B cell (primary cell): ENCODE results near the gene CAV3. TPM values are rescaled to one million over a fixed set of nuclear protein-coding genes. Genes with fewer than 3 reads are reported as not detected.

Experiments used
- ATAC-seq: fragments of 200-7000 bp; cut with Tn5 transposase; one replicate; pipeline ENCODE4 v1.10.0; 2021; ENCODE audit warnings: low read depth, mild to moderate bottlenecking, moderate number of reproducible peaks, moderate library complexity
- CTCF ChIA-PET: fragments of 350-600 bp; sonication (Branson Sonifier 250); formaldehyde crosslinking; loops from one replicate; lab custom pipeline; 2021; ENCODE audit warnings: antibody characterized with exemption, inconsistent platforms; lab: Charles Lee
- POLR2A ChIA-PET: fragments of 350-600 bp; sonication (Branson Sonifier 250); formaldehyde crosslinking; loops from one replicate; lab custom pipeline; 2021; ENCODE audit warnings: antibody characterized with exemption; lab: Charles Lee
- DNase-seq: peaks from one replicate; pipeline ENCODE4 v3.0.0; 2013
- H2AFZ ChIP-seq: 2 replicates; pipeline ENCODE4 v1.6.1; 2012; ENCODE audit warnings: mild to moderate bottlenecking, low read depth, low read length; ENCODE audit not compliant: insufficient read depth, poor library complexity, severe bottlenecking
- H3K27ac ChIP-seq, 2 donors: 1 replicate in 1 of 2; 2 replicates in 1 of 2; pipeline ENCODE4 v1.5.1; 2012 to 2013; ENCODE audit warnings: low read length in 2 of 2, mild to moderate bottlenecking in 2 of 2, moderate library complexity in 1 of 2
- H3K27me3 ChIP-seq, 4 experiments: fragments of 200-600 bp in 1 of 4; sonication (generic) in 1 of 4; replicated peaks in 1 of 4; 1 replicate in 2 of 4; 2 replicates in 2 of 4; pipeline versions ENCODE4 v1.6.1 to v1.7.0; 2013 to 2016; ENCODE audit warnings: low read length in 3 of 4, mild to moderate bottlenecking in 2 of 4, mixed read lengths in 1 of 4, moderate library complexity in 1 of 4; ENCODE audit not compliant: insufficient read depth in 4 of 4, control insufficient read depth in 3 of 4; ENCODE audit errors: control extremely low read depth in 1 of 4
- H3K36me3 ChIP-seq, 2 experiments: replicated peaks in 1 of 2; 1 replicate in 1 of 2; 2 replicates in 1 of 2; pipeline versions ENCODE4 v1.6.1 to v1.7.1; 2013; ENCODE audit warnings: low read length in 1 of 2; ENCODE audit not compliant: insufficient read depth in 2 of 2, control insufficient read depth in 1 of 2; ENCODE audit errors: control extremely low read depth in 1 of 2, extremely low read depth in 1 of 2
- H3K4me1 ChIP-seq, 2 donors: fragments of 200-600 bp in 1 of 2; sonication (generic) in 1 of 2; 1 replicate in 1 of 2; 2 replicates in 1 of 2; pipeline versions ENCODE4 v1.5.1 to v1.6.1; 2013 to 2017; ENCODE audit warnings: low read length in 2 of 2; ENCODE audit not compliant: control insufficient read depth in 2 of 2, insufficient read depth in 2 of 2
- H3K4me2 ChIP-seq: replicated peaks from 2 replicates; pipeline ENCODE3; 2012; ENCODE audit warnings: mild to moderate bottlenecking, low read depth, low read length; ENCODE audit not compliant: poor library complexity, severe bottlenecking
- H3K4me3 ChIP-seq, 5 experiments: fragments of 200-600 bp in 1 of 5; sonication (generic) in 1 of 5; 1 replicate in 3 of 5; 2 replicates in 2 of 5; pipeline versions ENCODE4 v1.5.1 to v1.7.0; 2011 to 2016; ENCODE audit warnings: low read length in 4 of 5, mild to moderate bottlenecking in 4 of 5, low read depth in 2 of 5, control low read depth in 1 of 5, moderate library complexity in 1 of 5; ENCODE audit not compliant: insufficient read depth in 1 of 5; ENCODE audit errors: control extremely low read depth in 1 of 5, extremely low read depth in 1 of 5
- H3K79me2 ChIP-seq: fragments of 200-600 bp; sonication (generic); one replicate; pipeline ENCODE4 v1.6.0; 2016; ENCODE audit warnings: low read length; ENCODE audit not compliant: control insufficient read depth, insufficient read depth
- H3K9ac ChIP-seq: fragments of 200-600 bp; sonication (generic); 2 replicates; pipeline ENCODE4 v1.6.1; 2017; ENCODE audit warnings: mild to moderate bottlenecking, low read length, moderate library complexity
- H3K9me3 ChIP-seq, 3 donors: one replicate each; pipeline versions ENCODE4 v1.6.1 to v1.7.1; 2013; ENCODE audit warnings: low read length in 2 of 3; ENCODE audit not compliant: control insufficient read depth in 2 of 3, insufficient read depth in 1 of 3; ENCODE audit errors: control extremely low read depth in 1 of 3
- H4K20me1 ChIP-seq: 2 replicates; pipeline ENCODE4 v1.6.0; 2012; ENCODE audit warnings: mild to moderate bottlenecking, low read length; ENCODE audit not compliant: insufficient read depth, control insufficient read depth, poor library complexity, severe bottlenecking
- H3K27ac Mint-ChIP-seq: one replicate; pipeline ENCODE4 v1.8.0; 2021; ENCODE audit warnings: mixed read lengths
- H3K27me3 Mint-ChIP-seq: one replicate; pipeline ENCODE4 v1.8.0; 2021; ENCODE audit warnings: mixed read lengths
- H3K4me1 Mint-ChIP-seq: one replicate; pipeline ENCODE4 v1.8.0; 2021; ENCODE audit warnings: mixed read lengths
- H3K4me3 Mint-ChIP-seq: one replicate; pipeline ENCODE4 v1.8.0; 2021; ENCODE audit warnings: mixed read lengths
- H3K9me3 Mint-ChIP-seq: one replicate; pipeline ENCODE4 v1.8.0; 2022; ENCODE audit warnings: mixed read lengths; ENCODE audit not compliant: insufficient read depth
- CTCF ChIP-seq: fragments of 200-600 bp; IDR thresholded peaks from one replicate; pipeline ENCODE4 v1.8.0; 2022; ENCODE audit warnings: antibody characterized with exemption, mild to moderate bottlenecking
- EZH2 ChIP-seq: IDR thresholded peaks from 2 replicates; pipeline ENCODE4 v1.6.1; 2012; ENCODE audit warnings: borderline replicate concordance, low read depth, mild to moderate bottlenecking, moderate library complexity, low read length; ENCODE audit not compliant: insufficient read depth, poor library complexity, severe bottlenecking
- WGBS: methylation state at CpG from one replicate; pipeline ENCODE4 v1.1.5; 2013; ENCODE audit warnings: missing lambda C conversion rate; ENCODE audit not compliant: insufficient coverage; 5-methylcytosine and 5-hydroxymethylcytosine counted together
- intact Hi-C: fragments of 100-400 bp; cut with micrococcal nuclease; formaldehyde crosslinking; loops from one replicate; pipeline ENCODE4 v1.10.0; 2022
- polyA plus RNA-seq: library from polyadenylated mRNA; depleted of rRNA; stranded (reverse); fragments of >200 nt; gene quantifications from 2 replicates; pipeline ENCODE4 v1.2.3, GENCODE V29; 2012
- total RNA-seq, 2 donors: library from RNA; stranded (reverse); fragments of 120-200 nt in 1 of 2; gene quantifications; 1 replicate in 1 of 2; 2 replicates in 1 of 2; pipeline versions ENCODE4 v1.2.3 to v1.2.4, GENCODE V29; 2013 to 2022

Gene CAV3
- total and polyA plus RNA-seq, 2 donors (not counting 1 experiment from before 2014, with no cell fraction given) = not detected

- Histone ChIP-seq H3K79me2 (no peaks in the 10 kb centered on the region), H3K36me3 (no peaks in the 10 kb centered on the region), H3K9ac (no peak overlapping the region), H4K20me1 (no peaks in the 10 kb centered on the region), H3K4me1 (no peaks in the 10 kb centered on the region), H3K4me3 (no peak overlapping the region), H3K9me3 (no peaks in the 10 kb centered on the region), H2AFZ (no peak overlapping the region), H3K4me2 (no peak overlapping the region), H3K27me3 (peaks cover 0 to 5% (median 0%) of the 10 kb centered on the region in 4 experiments), H3K27ac (no peak overlapping the region)
- H3K27me3 Mint-ChIP-seq = peaks cover 10% of the 10 kb centered on the region
- ATAC-seq (no peak), DNase-seq (no peak)
- CTCF ChIA-PET = interaction anchor here (1.0 kb wide), 1 partner anchor 9 kb away, joined by 5 read pairs; the partner anchor contains the start of gene OXTR
- TF ChIP-seq EZH2 (no peak), CTCF (no peak)
- intact Hi-C loops = no loop called here
- no peak overlapping the region for H3K27ac Mint-ChIP-seq
- POLR2A ChIA-PET = no interaction called here
- WGBS = 94% methylated on average over 5 of the region's 5 CpGs
- peaks cover 3% of the 10 kb centered on the region for H3K4me1 Mint-ChIP-seq
- peaks cover under 1% of the 10 kb centered on the region for H3K9me3 Mint-ChIP-seq
- H3K4me3 Mint-ChIP-seq = no peak overlapping the region
Measured at GRCh38 chr3:8778475-8778874, 44.9 kb downstream of the CAV3 start.

GRCh38 chr3:8780279-8780678 is 46.7 kb downstream of the CAV3 start:
- Mint-ChIP-seq H3K4me3 (no peak overlapping the region), H3K27me3 (peaks cover 10% of the 10 kb centered on the region), H3K27ac (no peak overlapping the region), H3K4me1 (peaks cover 3% of the 10 kb centered on the region), H3K9me3 (no peaks in the 10 kb centered on the region)
- CTCF ChIA-PET = no interaction called here
- Histone ChIP-seq H3K27me3 (peaks cover 0 to 5% (median 0%) of the 10 kb centered on the region in 4 experiments), H3K4me1 (no peaks in the 10 kb centered on the region), H3K4me3 (no peak overlapping the region), H3K4me2 (no peak overlapping the region), H4K20me1 (no peaks in the 10 kb centered on the region), H3K36me3 (no peaks in the 10 kb centered on the region), H3K9ac (no peak overlapping the region), H3K79me2 (no peaks in the 10 kb centered on the region), H2AFZ (no peak overlapping the region), H3K27ac (no peak overlapping the region), H3K9me3 (no peaks in the 10 kb centered on the region)
- ATAC-seq (no peak), DNase-seq (no peak)
- intact Hi-C loops = no loop called here
- POLR2A ChIA-PET = no interaction called here
- TF ChIP-seq EZH2 = no peak
- TF ChIP-seq CTCF = no peak
